Naive B cell (primary cell): Measurements from ENCODE around the gene CAMK4. TPM values are rescaled to one million over a fixed set of nuclear protein-coding genes. Genes with fewer than 3 reads are reported as not detected.

Source experiments
- ATAC-seq, 2 donors: fragments of 150-1000 bp; cut with Tn5 transposase; 2 replicates each; pipeline ENCODE4 v1.10.0; 2021; ENCODE audit warnings: low read depth in 2 of 2, mild to moderate bottlenecking in 2 of 2, moderate library complexity in 2 of 2
- DNase-seq: peaks from one replicate; pipeline ENCODE4 v3.0.0; 2022
- H3K27ac Mint-ChIP-seq, 6 donors: one replicate each; pipeline ENCODE4 v1.8.0; 2020 to 2022; ENCODE audit warnings: mild to moderate bottlenecking in 6 of 6, mixed read lengths in 6 of 6, moderate library complexity in 5 of 6, inconsistent platforms in 2 of 6
- H3K27me3 Mint-ChIP-seq, 3 donors: one replicate each; pipeline ENCODE4 v1.8.0; 2021 to 2022; ENCODE audit warnings: mixed read lengths in 3 of 3, mild to moderate bottlenecking in 1 of 3
- H3K36me3 Mint-ChIP-seq, 2 donors: one replicate each; pipeline ENCODE4 v1.8.0; 2020 to 2022; ENCODE audit warnings: mixed read lengths in 2 of 2, inconsistent platforms in 1 of 2, mild to moderate bottlenecking in 1 of 2
- H3K4me1 Mint-ChIP-seq, 3 donors: one replicate each; pipeline ENCODE4 v1.8.0; 2020 to 2022; ENCODE audit warnings: mixed read lengths in 3 of 3, inconsistent platforms in 1 of 3, mild to moderate bottlenecking in 1 of 3, moderate library complexity in 1 of 3
- H3K4me3 Mint-ChIP-seq, 8 donors: one replicate each; pipeline ENCODE4 v1.8.0; 2020 to 2022; ENCODE audit warnings: mild to moderate bottlenecking in 8 of 8, mixed read lengths in 8 of 8, moderate library complexity in 8 of 8, inconsistent platforms in 2 of 8
- H3K9me3 Mint-ChIP-seq, 7 donors: one replicate each; pipeline ENCODE4 v1.8.0; 2020 to 2022; ENCODE audit warnings: mixed read lengths in 7 of 7, mild to moderate bottlenecking in 5 of 7, inconsistent platforms in 2 of 7, moderate library complexity in 1 of 7
- polyA plus RNA-seq, 6 donors: library from polyadenylated mRNA; unstranded; fragments of 300-500 nt; fragmentation: Illumina TruSeq; gene quantifications; one replicate each; pipeline ENCODE4 v1.2.3, GENCODE V29; 2021; ENCODE audit warnings: low read depth in 6 of 6

CAMK4 gene
- polyA plus RNA-seq, 6 donors from 2014 or later, result 0.13 to 0.97 (median 0.59) TPM

DNA sequence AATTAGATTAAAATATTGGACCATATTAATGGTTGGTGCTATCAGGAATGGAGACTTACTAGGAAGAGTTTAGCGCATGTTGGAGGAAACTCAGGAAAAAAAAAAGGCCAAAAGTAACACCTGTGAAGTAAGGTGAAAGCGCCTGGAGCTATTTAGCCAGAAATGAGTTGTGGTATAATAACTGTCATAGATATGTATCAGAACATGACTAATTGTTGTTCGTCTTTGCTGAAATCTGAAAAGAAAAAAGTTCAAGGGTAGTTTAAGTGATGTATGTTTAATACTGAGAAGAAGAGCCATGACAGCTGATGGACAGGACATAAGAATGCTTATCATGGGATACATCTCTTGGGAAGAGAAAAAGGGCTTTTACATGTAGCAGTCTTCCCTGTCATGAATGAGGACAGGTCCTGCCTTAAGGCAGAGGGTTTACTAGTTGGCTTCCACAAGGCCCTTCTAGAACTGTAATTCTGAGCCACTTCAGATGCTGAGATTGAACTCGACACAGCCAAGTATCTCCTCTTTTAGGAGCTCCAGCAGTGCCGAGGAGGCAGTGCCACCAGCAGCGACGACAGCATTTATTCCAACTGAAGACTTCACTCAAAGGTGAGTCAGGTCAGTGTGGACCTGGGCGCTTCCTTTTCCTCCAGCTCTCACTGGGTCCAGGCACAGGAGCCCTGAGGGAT, 940 bp upstream of the CAMK4 start:
- H3K27ac Mint-ChIP-seq, result no peak overlapping the region
- H3K4me3 Mint-ChIP-seq, result peak overlapping the region; percentile 58 to 88 (median 84)
- H3K4me1 Mint-ChIP-seq, result peaks cover 12 to 20% (median 14%) of the 10 kb centered on the region in 3 donors
- ATAC-seq (no peak), DNase-seq (no peak)
- H3K36me3 Mint-ChIP-seq, result no peaks in the 10 kb centered on the region
- H3K27me3 Mint-ChIP-seq, result peaks cover 29 to 56% (median 53%) of the 10 kb centered on the region in 3 donors
- H3K9me3 Mint-ChIP-seq, result peaks cover 0 to 2% (median 0%) of the 10 kb centered on the region in 7 donors

GRCh38 chr5:111224561-111225345, 569 bp downstream of the CAMK4 start:
- Mint-ChIP-seq H3K36me3 (no peaks in the 10 kb centered on the region), H3K4me3 (peak overlapping the region; percentile 58 to 91 (median 86)), H3K27ac (peak overlapping the region in 3 of 6 donors; percentile 34 to 66 (median 44)), H3K9me3 (peaks cover 0 to 2% (median 0%) of the 10 kb centered on the region in 7 donors), H3K4me1 (peaks cover 14 to 25% (median 15%) of the 10 kb centered on the region in 3 donors), H3K27me3 (peaks cover 23 to 46% (median 37%) of the 10 kb centered on the region in 3 donors)
- DNase-seq, result no peak
- ATAC-seq, result peak; percentile 48 to 50

DNA sequence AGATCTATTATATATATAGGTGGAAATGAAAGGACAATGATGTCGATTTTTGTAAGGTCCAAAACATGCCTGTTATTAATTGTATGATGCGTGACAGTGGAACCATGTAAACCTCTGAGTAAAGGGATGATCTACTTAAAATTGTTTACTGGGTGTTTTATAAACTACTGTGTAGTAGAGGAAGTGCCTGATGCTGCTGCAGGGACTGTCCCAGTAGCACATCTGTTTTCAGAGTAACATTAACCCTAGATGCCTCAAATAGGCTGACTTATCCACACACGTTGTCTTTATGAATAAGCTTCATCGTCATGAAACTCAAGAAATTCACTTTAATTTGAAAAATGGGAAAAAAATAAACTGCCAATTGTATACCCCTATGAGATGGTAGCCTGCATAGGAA, 1.7 kb downstream of the CAMK4 start:
- Mint-ChIP-seq H3K27ac (no peak overlapping the region), H3K27me3 (peaks cover 23 to 38% (median 32%) of the 10 kb centered on the region in 3 donors), H3K36me3 (no peaks in the 10 kb centered on the region), H3K4me3 (peak overlapping the region in 1 of 8 donors; percentile 7), H3K9me3 (no peaks in the 10 kb centered on the region), H3K4me1 (peaks cover 14 to 32% (median 15%) of the 10 kb centered on the region in 3 donors)
- no peak for DNase-seq
- ATAC-seq, result no peak

DNA sequence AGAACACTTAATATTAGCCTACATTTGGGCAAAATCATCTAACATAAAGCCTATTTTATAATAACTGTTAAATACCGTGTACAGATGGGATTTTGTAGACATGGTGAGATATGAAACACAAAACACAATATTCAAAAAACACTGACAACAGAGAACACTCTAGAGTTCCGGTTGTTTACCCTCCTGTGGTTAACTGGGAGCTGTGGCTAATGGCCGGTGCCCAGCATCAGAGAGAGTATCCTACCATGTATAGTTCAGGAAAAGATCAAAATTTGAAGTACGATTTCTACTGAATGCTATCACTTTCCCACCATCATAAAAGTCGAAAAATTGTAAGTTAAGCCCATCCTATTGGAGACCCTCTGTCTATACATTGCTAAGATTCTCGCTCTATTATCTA, 2.4 kb downstream of the CAMK4 start:
- no peaks in the 10 kb centered on the region for H3K36me3 Mint-ChIP-seq
- peaks cover 14 to 32% (median 15%) of the 10 kb centered on the region in 3 donors for H3K4me1 Mint-ChIP-seq
- H3K27ac Mint-ChIP-seq, result peak overlapping the region in 1 of 6 donors; percentile 36
- H3K9me3 Mint-ChIP-seq, result no peaks in the 10 kb centered on the region
- H3K27me3 Mint-ChIP-seq, result peaks cover 23 to 38% (median 32%) of the 10 kb centered on the region in 3 donors
- ATAC-seq (no peak), DNase-seq (no peak)
- no peak overlapping the region for H3K4me3 Mint-ChIP-seq

DNA sequence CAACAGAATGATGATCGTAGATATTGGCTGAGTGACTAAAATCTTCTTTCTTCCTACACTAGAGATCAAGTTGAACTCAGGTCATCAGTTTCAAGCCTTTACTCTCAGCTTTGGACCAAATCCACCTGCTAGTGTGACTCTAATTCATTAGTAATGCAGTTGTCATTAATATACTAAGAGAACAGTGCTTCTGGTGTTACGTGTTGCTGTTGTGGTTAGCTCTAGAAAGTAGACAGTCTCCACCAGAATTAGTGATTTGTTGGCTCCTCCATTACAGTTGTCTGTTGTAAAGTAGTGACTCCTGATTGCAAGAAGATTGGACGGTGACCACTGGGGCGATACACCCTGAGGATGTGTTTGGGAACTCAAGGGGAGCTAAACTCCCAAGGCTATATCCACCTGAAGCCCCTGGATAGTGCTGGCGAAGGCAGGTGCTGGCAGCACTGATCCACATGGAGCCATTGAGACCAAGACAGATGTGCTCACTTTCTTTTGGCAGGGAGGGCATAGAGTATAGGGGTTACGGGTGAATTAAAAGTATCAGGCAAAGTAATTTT, 3.1 kb downstream of the CAMK4 start:
- DNase-seq (no peak), ATAC-seq (no peak)
- no peak overlapping the region for H3K4me3 Mint-ChIP-seq
- H3K9me3 Mint-ChIP-seq, result no peaks in the 10 kb centered on the region
- H3K36me3 Mint-ChIP-seq, result no peaks in the 10 kb centered on the region
- H3K4me1 Mint-ChIP-seq, result peaks cover 14 to 32% (median 15%) of the 10 kb centered on the region in 3 donors
- H3K27me3 Mint-ChIP-seq, result peaks cover 22 to 33% (median 29%) of the 10 kb centered on the region in 3 donors
- H3K27ac Mint-ChIP-seq, result no peak overlapping the region

GRCh38 chr5:111227801-111228200, 3.6 kb downstream of the CAMK4 start:
- no peak overlapping the region for H3K27ac Mint-ChIP-seq

DNA sequence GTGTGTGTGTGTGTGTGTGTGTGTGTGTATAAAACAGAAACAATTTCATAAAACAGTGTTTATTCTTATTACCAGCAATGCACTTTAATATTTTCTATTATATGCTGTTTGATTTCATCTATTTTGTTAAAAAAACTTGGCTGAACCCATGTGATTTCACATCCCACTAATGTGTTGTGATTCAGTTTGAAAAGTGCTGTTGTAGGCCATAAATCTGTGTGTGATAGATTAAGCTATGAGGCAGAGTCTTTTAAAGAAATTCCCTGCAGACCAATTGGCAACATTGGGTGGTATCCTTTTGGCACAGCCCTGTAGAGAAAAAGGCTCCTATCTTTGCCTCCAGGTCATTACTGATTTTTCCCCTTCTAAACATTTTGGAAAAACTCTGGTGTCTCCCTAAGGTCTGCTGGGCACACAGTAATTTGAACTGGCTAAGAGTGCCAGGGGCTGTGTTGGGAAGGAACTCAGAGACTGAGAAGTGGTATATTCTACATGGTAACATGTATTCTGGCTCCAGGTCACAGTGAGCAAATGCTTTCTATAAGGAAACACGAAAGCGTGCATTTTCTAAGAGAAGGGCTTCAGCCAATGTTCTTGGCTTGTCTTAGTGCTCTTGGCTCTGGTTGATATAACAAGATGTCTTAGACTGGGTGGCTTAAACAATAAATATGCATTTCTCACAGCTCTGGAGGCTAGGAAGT, 4.5 kb downstream of the CAMK4 start:
- H3K36me3 Mint-ChIP-seq, result no peaks in the 10 kb centered on the region
- DNase-seq, result no peak
- ATAC-seq, result no peak
- no peaks in the 10 kb centered on the region for H3K9me3 Mint-ChIP-seq
- H3K27me3 Mint-ChIP-seq, result peaks cover 9 to 30% (median 21%) of the 10 kb centered on the region in 3 donors
- H3K4me3 Mint-ChIP-seq, result peak overlapping the region in 1 of 8 donors; percentile 26
- peaks cover 10 to 24% (median 12%) of the 10 kb centered on the region in 3 donors for H3K4me1 Mint-ChIP-seq
- no peak overlapping the region for H3K27ac Mint-ChIP-seq

More at GRCh38 chr5:111227801-111228200, 3.6 kb downstream of the CAMK4 start:
- peaks cover 17 to 30% (median 27%) of the 10 kb centered on the region in 3 donors for H3K27me3 Mint-ChIP-seq
- peaks cover 14 to 32% (median 15%) of the 10 kb centered on the region in 3 donors for H3K4me1 Mint-ChIP-seq
- H3K4me3 Mint-ChIP-seq, result no peak overlapping the region
- H3K36me3 Mint-ChIP-seq, result no peaks in the 10 kb centered on the region
- ATAC-seq (no peak), DNase-seq (no peak)
- no peaks in the 10 kb centered on the region for H3K9me3 Mint-ChIP-seq

DNA sequence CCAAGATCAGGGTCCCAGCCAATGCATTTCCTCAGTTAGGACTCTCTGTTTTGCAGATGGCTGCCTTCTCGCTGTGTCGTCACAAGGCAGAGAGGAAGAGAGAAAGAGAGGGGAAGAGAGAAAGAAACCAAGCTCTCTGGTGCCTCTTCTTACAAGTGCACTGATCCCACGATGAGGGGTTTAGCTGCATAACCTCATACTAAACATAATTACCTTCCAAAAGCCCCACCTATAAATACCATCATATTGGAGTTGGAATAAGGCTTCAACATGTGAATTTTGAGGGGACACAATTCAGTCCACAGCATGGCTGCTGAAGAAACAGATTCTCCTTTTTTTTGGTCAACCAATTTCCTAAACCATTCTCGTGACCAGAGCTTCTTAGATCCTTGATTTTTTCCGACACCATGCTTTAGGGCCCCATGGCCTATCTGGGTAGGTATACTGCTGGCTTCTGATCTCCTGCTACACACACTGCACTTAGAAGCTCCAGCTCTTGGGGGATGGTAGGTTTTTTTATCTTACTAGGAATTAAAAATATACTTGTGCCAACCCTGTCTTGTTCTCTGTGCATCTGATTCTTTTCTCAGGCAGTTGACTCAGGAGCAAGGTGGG, 5.1 kb downstream of the CAMK4 start:
- ATAC-seq, result no peak
- no peak for DNase-seq
- Mint-ChIP-seq H3K36me3 (no peaks in the 10 kb centered on the region), H3K27me3 (peaks cover 9 to 30% (median 21%) of the 10 kb centered on the region in 3 donors), H3K27ac (no peak overlapping the region), H3K4me3 (peak overlapping the region in 2 of 8 donors; percentile 26 to 73), H3K4me1 (peaks cover 10 to 24% (median 12%) of the 10 kb centered on the region in 3 donors), H3K9me3 (no peaks in the 10 kb centered on the region)

- Mint-ChIP-seq H3K27me3 (peaks cover 5 to 23% (median 13%) of the 10 kb centered on the region in 3 donors), H3K4me3 (peak overlapping the region in 2 of 8 donors; percentile 3 to 73), H3K4me1 (peaks cover 4 to 17% (median 6%) of the 10 kb centered on the region in 3 donors), H3K27ac (peak overlapping the region in 1 of 6 donors; percentile 15), H3K36me3 (no peaks in the 10 kb centered on the region), H3K9me3 (no peaks in the 10 kb centered on the region)
- no peak for ATAC-seq
- no peak for DNase-seq
These were observed 6.0 kb downstream of the CAMK4 start for GRCh38 chr5:111229871-111230810.

DNA sequence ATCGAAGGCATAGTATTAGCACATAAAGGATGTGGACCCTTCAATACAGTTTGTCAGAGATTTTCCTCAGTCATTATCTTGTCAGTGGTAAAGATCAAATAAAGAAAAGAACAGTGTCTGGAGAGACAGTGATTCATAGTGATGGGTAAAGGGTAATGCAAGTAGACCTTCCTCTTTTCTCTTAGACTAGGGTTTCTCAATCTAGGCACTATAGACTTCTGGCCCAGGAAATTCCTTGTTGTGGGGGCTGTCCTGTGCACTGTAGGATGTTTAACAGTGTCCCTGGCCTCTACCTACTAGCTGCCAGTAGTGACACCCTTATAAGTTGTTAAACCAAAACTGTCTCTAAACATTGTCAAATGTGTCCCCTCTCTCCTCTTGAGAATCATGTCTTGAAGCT, 6.9 kb downstream of the CAMK4 start:
- no peak overlapping the region for H3K27ac Mint-ChIP-seq

DNA sequence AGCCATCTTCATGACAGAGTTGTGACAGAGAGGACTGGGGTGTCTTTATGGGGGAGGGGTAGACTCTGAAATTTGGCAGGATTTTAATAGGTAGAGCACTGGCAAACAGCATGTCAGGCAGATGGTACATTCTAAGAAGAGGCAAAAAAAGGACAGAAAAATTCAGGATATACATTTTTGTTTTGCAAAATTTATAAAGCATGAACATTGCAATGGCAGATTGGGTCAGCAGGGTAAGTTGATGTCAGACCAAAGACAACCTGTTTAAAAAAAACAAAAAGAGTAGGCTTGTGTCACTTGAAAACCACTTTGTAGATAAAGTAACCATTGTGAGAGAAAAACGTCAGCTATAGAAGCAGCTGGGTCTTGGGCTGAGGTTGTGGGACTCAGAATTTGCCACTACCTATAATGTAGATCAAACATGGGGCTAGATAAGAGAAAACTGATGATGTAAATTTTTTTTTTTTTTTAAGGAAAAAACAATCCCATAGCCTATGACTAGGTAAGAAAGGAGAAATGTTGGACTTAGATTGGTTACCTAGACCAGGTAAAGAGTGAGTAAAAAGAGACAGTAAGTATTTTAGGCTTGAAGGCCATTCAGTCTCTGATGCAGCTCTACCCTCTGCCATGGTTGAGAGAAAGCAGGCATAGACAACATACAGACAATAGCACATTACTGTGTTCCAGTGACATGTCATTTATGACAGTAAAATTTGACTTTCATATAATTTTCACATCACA, 8.3 kb downstream of the CAMK4 start:
- Mint-ChIP-seq H3K27ac (no peak overlapping the region), H3K27me3 (peaks cover 0 to 3% (median under 1%) of the 10 kb centered on the region in 3 donors), H3K4me3 (no peak overlapping the region), H3K4me1 (peaks cover 0 to 12% (median 3%) of the 10 kb centered on the region in 3 donors), H3K36me3 (no peaks in the 10 kb centered on the region), H3K9me3 (no peaks in the 10 kb centered on the region)
- no peak for DNase-seq
- ATAC-seq, result no peak

More for the DNA sequence above, 6.9 kb downstream of the CAMK4 start:
- DNase-seq, result no peak
- Mint-ChIP-seq H3K27me3 (peaks cover 0 to 13% (median 4%) of the 10 kb centered on the region in 3 donors), H3K4me1 (peaks cover 0 to 12% (median 3%) of the 10 kb centered on the region in 3 donors), H3K9me3 (no peaks in the 10 kb centered on the region), H3K36me3 (no peaks in the 10 kb centered on the region), H3K4me3 (no peak overlapping the region)
- peak in 1 of 2 donors; percentile 36 for ATAC-seq
